ENCODE measurements around the gene GPR83.
"Not testable (repeated sequence)": the region's sequence is repeated elsewhere in the genome, so short reads cannot be mapped to it uniquely, and the experiment has no call there.

The GPR83 gene

DNA sequence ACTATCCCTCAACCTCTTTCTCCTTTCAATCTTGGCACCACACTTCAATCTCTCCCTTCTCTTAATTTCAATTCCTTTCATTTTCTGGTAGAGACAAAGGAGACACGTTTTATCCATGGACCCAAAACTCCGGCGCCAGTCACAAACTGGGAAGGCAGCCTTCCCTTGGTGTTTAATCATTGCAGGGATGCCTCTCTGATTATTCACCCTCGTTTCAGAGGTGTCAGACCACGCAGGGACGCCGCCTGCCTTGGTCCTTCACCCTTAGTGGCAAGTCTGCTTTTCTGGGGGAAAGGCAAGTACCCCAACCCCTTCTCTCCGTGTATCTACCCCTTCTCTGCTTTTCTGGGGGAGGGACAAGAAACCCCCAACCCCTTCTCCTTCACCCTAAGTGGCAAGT, 54.9 kb downstream of the GPR83 start:
- H3K9ac ChIP-seq (ENCODE audit: low read length); H3K27ac ChIP-seq (ENCODE audit: low read depth, low read length); H3K4me1 ChIP-seq (ENCODE audit: control insufficient read depth, insufficient read depth, low read length); H3K27me3 ChIP-seq (ENCODE audit: control insufficient read depth, insufficient read depth, low read length); H3K36me3 ChIP-seq (ENCODE audit: control insufficient read depth, insufficient read depth, low read length); H3K4me3 ChIP-seq (ENCODE audit: low read length): not testable (repeated sequence)

DNA sequence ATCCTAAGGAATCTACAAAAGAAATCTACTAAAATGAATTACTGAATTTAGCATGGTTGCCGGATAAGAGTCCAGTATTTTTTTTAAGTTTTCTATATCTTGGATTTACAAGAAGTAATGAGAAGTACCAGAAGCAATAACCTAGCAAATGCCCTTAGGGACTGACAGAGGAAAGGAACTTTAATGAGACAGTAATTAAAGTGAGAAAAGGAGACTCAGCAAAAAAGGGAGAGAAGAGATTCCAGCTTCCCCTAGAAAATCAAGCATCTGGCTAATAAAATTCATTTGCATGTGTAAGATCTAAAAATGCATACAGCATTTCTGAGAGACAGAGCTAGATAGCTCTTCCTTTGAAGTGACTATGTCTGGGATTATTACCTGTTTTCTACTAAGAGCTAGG, 57.7 kb downstream of the GPR83 start:
- no peak overlapping the region for H3K4me3 ChIP-seq (ENCODE audit: low read length)
- no peak overlapping the region for H3K27ac ChIP-seq (ENCODE audit: low read depth, low read length)
- no peaks in the 10 kb centered on the region for H3K4me1 ChIP-seq (ENCODE audit: control insufficient read depth, insufficient read depth, low read length)
- H3K36me3 ChIP-seq (ENCODE audit: control insufficient read depth, insufficient read depth, low read length) = no peaks in the 10 kb centered on the region
- H3K27me3 ChIP-seq (ENCODE audit: control insufficient read depth, insufficient read depth, low read length) = no peaks in the 10 kb centered on the region
- no peak overlapping the region for H3K9ac ChIP-seq (ENCODE audit: low read length)

DNA sequence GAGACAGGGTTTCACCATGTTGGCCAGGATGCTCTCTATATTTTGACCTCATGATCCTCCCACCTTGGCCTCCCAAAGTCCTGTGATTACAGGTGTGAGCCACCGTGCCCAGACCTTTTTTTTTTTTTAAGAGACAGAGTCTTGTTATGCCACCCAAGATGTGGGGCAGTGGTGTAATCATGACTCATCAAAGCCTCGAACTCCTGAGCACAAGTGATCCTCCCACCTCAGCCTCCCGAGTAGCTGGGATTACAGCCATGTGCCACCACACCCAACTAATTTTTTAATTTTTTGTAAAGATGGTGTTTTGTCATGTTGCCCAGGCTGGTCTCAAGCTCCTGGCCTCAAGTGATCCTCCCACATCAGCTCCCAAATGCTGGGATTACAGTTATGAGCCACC, 59.0 kb downstream of the GPR83 start:
- Histone ChIP-seq H3K27me3 (ENCODE audit: control insufficient read depth, insufficient read depth, low read length) (no peaks in the 10 kb centered on the region), H3K27ac (ENCODE audit: low read depth, low read length) (no peak overlapping the region), H3K4me1 (ENCODE audit: control insufficient read depth, insufficient read depth, low read length) (no peaks in the 10 kb centered on the region), H3K9ac (ENCODE audit: low read length) (no peak overlapping the region), H3K36me3 (ENCODE audit: control insufficient read depth, insufficient read depth, low read length) (no peaks in the 10 kb centered on the region), H3K4me3 (ENCODE audit: low read length) (no peak overlapping the region)

DNA sequence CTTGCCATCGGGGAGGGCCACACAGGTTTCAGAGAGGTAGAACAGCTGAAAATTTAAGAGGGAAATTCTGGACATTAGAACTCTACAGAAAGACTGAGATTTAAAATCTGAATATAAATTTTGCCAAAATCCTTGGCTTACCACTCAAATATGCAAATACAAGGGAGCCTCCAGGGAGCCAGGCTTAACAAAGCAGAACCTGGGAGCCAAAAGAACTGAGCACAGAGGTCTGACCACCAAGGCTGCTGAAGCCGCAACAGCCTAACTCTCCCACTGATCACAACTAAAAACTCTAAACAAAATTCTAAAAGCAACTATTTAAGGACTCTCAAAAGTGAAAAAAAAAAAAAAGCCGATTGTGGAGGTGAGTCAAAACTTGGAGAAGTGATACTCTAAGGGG, 62.6 kb downstream of the GPR83 start:
- no peaks in the 10 kb centered on the region for H3K36me3 ChIP-seq (ENCODE audit: control insufficient read depth, insufficient read depth, low read length)

DNA sequence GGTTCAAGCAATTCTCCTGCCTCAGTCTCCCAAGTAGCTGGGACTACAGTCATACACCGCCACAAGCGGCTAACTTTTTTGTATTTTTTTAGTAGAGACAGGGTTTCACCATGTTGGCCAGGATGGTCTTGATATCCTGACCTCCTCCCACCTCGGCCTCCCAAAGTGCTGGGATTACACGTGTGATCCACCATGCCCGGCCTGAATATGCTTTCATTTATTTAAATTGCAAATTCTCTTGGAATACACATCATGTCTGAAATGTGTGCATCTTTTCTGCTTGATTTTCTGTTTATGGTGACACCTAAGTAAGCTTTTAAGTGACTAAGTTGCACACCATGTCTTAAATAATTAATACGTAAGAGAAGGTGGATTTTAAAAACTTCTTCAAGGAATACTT, 65.2 kb downstream of the GPR83 start:
- no peaks in the 10 kb centered on the region for H3K36me3 ChIP-seq (ENCODE audit: control insufficient read depth, insufficient read depth, low read length)
- H3K4me1 ChIP-seq (ENCODE audit: control insufficient read depth, insufficient read depth, low read length) = peaks cover 4% of the 10 kb centered on the region
- no peak overlapping the region for H3K9ac ChIP-seq (ENCODE audit: low read length)
- H3K27ac ChIP-seq (ENCODE audit: low read depth, low read length) = no peak overlapping the region
- H3K4me3 ChIP-seq (ENCODE audit: low read length) = no peak overlapping the region
- no peaks in the 10 kb centered on the region for H3K27me3 ChIP-seq (ENCODE audit: control insufficient read depth, insufficient read depth, low read length)

More for the DNA sequence above, 62.6 kb downstream of the GPR83 start:
- Histone ChIP-seq H3K9ac (ENCODE audit: low read length) (no peak overlapping the region), H3K4me1 (ENCODE audit: control insufficient read depth, insufficient read depth, low read length) (no peaks in the 10 kb centered on the region), H3K4me3 (ENCODE audit: low read length) (no peak overlapping the region), H3K27ac (ENCODE audit: low read depth, low read length) (no peak overlapping the region), H3K27me3 (ENCODE audit: control insufficient read depth, insufficient read depth, low read length) (no peaks in the 10 kb centered on the region)

DNA sequence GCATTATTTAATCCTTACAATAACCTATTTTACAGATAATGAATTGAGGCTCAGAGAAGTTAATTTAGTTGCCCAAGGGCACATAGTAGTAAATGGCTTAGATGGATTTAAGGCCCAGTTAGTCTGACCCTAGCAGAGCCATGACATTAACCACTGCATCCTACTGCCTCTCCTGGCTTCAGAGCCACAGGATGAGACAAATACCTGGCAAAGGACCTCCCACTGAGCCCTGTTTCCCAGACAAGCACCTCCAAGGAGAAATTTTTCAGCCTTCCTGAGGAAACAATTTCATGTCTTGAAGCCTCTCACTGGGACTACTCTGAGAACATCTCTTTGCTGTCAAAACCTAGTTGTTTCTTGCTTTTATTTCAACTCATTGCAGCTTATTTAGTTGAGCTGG, 68.4 kb downstream of the GPR83 start:
- H3K27me3 ChIP-seq (ENCODE audit: control insufficient read depth, insufficient read depth, low read length) = no peaks in the 10 kb centered on the region
- no peak overlapping the region for H3K27ac ChIP-seq (ENCODE audit: low read depth, low read length)
- peaks cover 9% of the 10 kb centered on the region for H3K4me1 ChIP-seq (ENCODE audit: control insufficient read depth, insufficient read depth, low read length)
- no peak overlapping the region for H3K4me3 ChIP-seq (ENCODE audit: low read length)
- no peak overlapping the region for H3K9ac ChIP-seq (ENCODE audit: low read length)
- H3K36me3 ChIP-seq (ENCODE audit: control insufficient read depth, insufficient read depth, low read length) = no peaks in the 10 kb centered on the region

DNA sequence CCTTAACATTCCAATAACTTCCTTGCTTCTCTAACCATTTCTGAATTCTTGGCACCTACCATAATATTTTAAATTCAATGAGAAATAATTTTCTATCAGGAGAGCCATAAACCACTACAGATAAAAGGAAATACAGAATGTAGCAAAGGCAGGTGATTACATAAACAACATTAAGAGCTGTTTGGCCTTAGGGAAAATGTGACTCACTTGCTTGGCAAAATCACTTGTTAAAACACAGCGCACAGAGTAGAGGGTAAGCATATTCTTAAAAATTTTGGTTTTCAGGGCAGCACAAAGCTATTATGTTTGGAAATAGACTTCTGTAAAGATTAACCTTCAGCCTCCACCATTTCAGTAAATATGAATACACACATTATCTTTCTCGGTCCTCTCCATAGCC, 70.4 kb downstream of the GPR83 start:
- Histone ChIP-seq H3K4me3 (ENCODE audit: low read length) (no peak overlapping the region), H3K27ac (ENCODE audit: low read depth, low read length) (no peak overlapping the region), H3K27me3 (ENCODE audit: control insufficient read depth, insufficient read depth, low read length) (no peaks in the 10 kb centered on the region), H3K4me1 (ENCODE audit: control insufficient read depth, insufficient read depth, low read length) (peaks cover 9% of the 10 kb centered on the region), H3K9ac (ENCODE audit: low read length) (no peak overlapping the region), H3K36me3 (ENCODE audit: control insufficient read depth, insufficient read depth, low read length) (no peaks in the 10 kb centered on the region)

DNA sequence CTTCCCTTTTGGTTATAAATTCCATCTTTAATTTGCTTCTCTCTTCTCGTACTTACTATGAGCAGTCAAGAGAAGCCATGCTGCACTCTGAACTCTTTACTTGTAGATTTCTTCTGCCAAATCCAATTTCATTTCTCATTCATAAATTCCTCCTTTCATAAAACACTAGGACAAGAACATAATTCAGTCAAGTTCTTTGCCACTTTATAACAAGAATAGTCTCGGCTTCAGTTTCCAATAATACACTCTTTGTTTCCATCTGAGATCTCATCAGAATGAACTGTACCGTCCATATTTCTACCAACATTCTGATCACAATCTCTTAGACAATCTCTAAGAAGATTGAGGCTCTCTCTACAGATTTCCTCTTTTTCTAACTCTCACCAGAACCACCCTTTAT, 71.7 kb downstream of the GPR83 start:
- H3K27ac ChIP-seq (ENCODE audit: low read depth, low read length) = no peak overlapping the region
- H3K4me3 ChIP-seq (ENCODE audit: low read length) = no peak overlapping the region
- H3K4me1 ChIP-seq (ENCODE audit: control insufficient read depth, insufficient read depth, low read length) = peaks cover 9% of the 10 kb centered on the region
- H3K36me3 ChIP-seq (ENCODE audit: control insufficient read depth, insufficient read depth, low read length) = no peaks in the 10 kb centered on the region
- no peak overlapping the region for H3K9ac ChIP-seq (ENCODE audit: low read length)
- no peaks in the 10 kb centered on the region for H3K27me3 ChIP-seq (ENCODE audit: control insufficient read depth, insufficient read depth, low read length)

DNA sequence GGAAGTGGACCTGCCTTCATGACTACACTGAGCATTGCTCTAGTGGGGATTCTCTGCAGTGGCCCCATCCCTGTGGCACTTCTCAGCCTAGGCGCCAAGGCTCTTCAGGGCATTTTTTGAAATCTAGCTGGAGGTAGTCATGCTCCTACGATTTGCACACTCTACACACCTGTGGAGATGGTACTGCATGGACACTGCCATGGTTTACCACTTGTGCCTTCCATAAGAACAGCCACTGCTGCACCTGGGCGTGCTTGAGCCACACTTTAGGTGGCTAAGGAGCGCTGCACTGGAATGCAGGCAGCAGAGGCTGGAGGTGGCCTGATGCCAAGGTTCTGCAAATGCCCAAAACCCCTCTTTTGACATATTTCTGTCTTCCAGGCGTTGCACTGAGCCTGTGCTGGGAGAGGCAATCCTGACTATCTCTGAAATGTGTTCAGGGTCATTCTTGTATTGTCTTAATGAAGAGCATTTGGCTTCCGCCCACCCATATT, 72.6 kb downstream of the GPR83 start:
- Histone ChIP-seq H3K9ac (ENCODE audit: low read length) (no peak overlapping the region), H3K27me3 (ENCODE audit: control insufficient read depth, insufficient read depth, low read length) (no peaks in the 10 kb centered on the region), H3K4me1 (ENCODE audit: control insufficient read depth, insufficient read depth, low read length) (peaks cover 9% of the 10 kb centered on the region), H3K27ac (ENCODE audit: low read depth, low read length) (no peak overlapping the region), H3K4me3 (ENCODE audit: low read length) (no peak overlapping the region), H3K36me3 (ENCODE audit: control insufficient read depth, insufficient read depth, low read length) (no peaks in the 10 kb centered on the region)

Measured in rectal smooth muscle tissue (tissue), 1 donor.